D341Med (cell line): ENCODE results near the gene COPG1.
"Not testable (repeated sequence)": the region's sequence is repeated elsewhere in the genome, so short reads cannot be mapped to it uniquely, and the experiment has no call there.

Experiments
- DNase-seq: peaks from one replicate; pipeline ENCODE4 v3.0.0; 2012; ENCODE audit warnings: low spot score

The COPG1 gene

GRCh38 chr3:129245141-129245540 is 4.3 kb upstream of the COPG1 start:
- no peak for DNase-seq

- DNase-seq = peak; percentile 86
Measured at GRCh38 chr3:129245641-129246306, 3.6 kb upstream of the COPG1 start.

- no peak for DNase-seq
Measured at GRCh38 chr3:129246636-129247035, 2.8 kb upstream of the COPG1 start.

- DNase-seq = no peak
Measured at GRCh38 chr3:129248286-129248979, 973 bp upstream of the COPG1 start.

GRCh38 chr3:129252748-129253147 is 3.3 kb downstream of the COPG1 start:
- no peak for DNase-seq

- DNase-seq = no peak
Measured at GRCh38 chr3:129254536-129255230, 5.3 kb downstream of the COPG1 start.

GRCh38 chr3:129256270-129256669 is 6.9 kb downstream of the COPG1 start:
- no peak for DNase-seq

- no peak for DNase-seq
Measured at GRCh38 chr3:129257609-129258008, 8.2 kb downstream of the COPG1 start.

GRCh38 chr3:129259612-129260477 is 10.4 kb downstream of the COPG1 start:
- no peak for DNase-seq

GRCh38 chr3:129260606-129261005 is 11.2 kb downstream of the COPG1 start:
- no peak for DNase-seq

GRCh38 chr3:129261894-129262293 is 12.5 kb downstream of the COPG1 start:
- no peak for DNase-seq

- peak; percentile 60 for DNase-seq
Measured at GRCh38 chr3:129263161-129263910, 13.9 kb downstream of the COPG1 start.

GRCh38 chr3:129264994-129265393 is 15.6 kb downstream of the COPG1 start:
- not testable (repeated sequence) for DNase-seq

GRCh38 chr3:129266651-129267050 is 17.2 kb downstream of the COPG1 start:
- DNase-seq = no peak

GRCh38 chr3:129268396-129268795 is 19.0 kb downstream of the COPG1 start:
- DNase-seq = no peak

GRCh38 chr3:129271674-129272073 is 22.3 kb downstream of the COPG1 start:
- no peak for DNase-seq

GRCh38 chr3:129276385-129276784 is 27.0 kb downstream of the COPG1 start:
- no peak for DNase-seq

- peak; percentile 42 for DNase-seq
Measured at GRCh38 chr3:129277829-129278271, 28.4 kb downstream of the COPG1 start.

GRCh38 chr3:129278439-129278965 is 29.1 kb downstream of the COPG1 start, which contains the start of gene HMCES:
TSS of gene HMCES (plus strand) at chr3:129278870. CDS start at chr3:129279733, 863 bp downstream.
- DNase-seq = peak; percentile 97

GRCh38 chr3:129278966-129279906 is 29.8 kb downstream of the COPG1 start:
- peak; percentile 45 for DNase-seq
